ENCODE measurements around the gene OLFML1. TPM values are rescaled to one million over a fixed set of nuclear protein-coding genes. Genes with fewer than 3 reads are reported as not detected.
A peak's percentile ranks its signal among the peaks of the same experiment; 100 is the strongest.

Gene OLFML1
- total and polyA plus RNA-seq, 2 of the 13 experiments (the other 11 are each of a cell fraction or from before 2014, with no cell fraction given): 0.89 to 0.90 TPM

- BruUV-seq (replicated peaks): no TSS peak
- peaks cover 46% of the 10 kb centered on the region for H3K4me1 ChIP-seq (ENCODE audit: insufficient read depth, low read length)
- 10% methylated on average over 2 of the region's 5 CpGs for WGBS (ENCODE audit: low lambda C conversion rate)
- no peaks in the 10 kb centered on the region; a peak in 2 of 5 replicates for H3K27me3 ChIP-seq (ENCODE audit: control insufficient read depth in 1 of 2, insufficient read depth in 2 of 2, low read length in 2 of 2)
- ChIA-PET CTCF (ENCODE audit: low intra/inter-chr PET ratio, low total read pairs) (no interaction called here), POLR2A (no interaction called here)
- FAIRE-seq (no peak), DNase-seq (ENCODE audit: low spot score) (peak; percentile 15), ATAC-seq (no peak)
- H4K20me1 ChIP-seq (ENCODE audit: insufficient read depth, low read length): no peaks in the 10 kb centered on the region
- intact Hi-C loops (cut with micrococcal nuclease; ENCODE audit: unreplicated experiment) (no loop called here), in situ Hi-C loops (cut with HindIII; ENCODE audit: extremely low pct_ligation_motif_present, low pct_unique_long_range_greater_than_20kb) (no loop called here)
- H3K4me2 ChIP-seq (ENCODE audit: low read depth, low read length): peak overlapping the region; percentile 18; the same call in 1 of the 2 replicates
- no peak overlapping the region for H3K9ac ChIP-seq (ENCODE audit: insufficient read depth, low read depth, low read length)
- no peaks in the 10 kb centered on the region for H3K9me3 ChIP-seq (ENCODE audit: low read length)
- H2AFZ ChIP-seq (ENCODE audit: low read length): no peak overlapping the region
- no peaks in the 10 kb centered on the region for H3K36me3 ChIP-seq (replicated peaks in 1 of 2; ENCODE audit: control insufficient read depth in 1 of 2, insufficient read depth in 2 of 2, low read length in 2 of 2)
- H3K4me3 ChIP-seq (replicated peaks in 1 of 3; ENCODE audit: insufficient read depth in 1 of 3, low read depth in 2 of 3, low read length in 3 of 3): no peak overlapping the region
- H3K27ac ChIP-seq (ENCODE audit: extremely low read length, insufficient read depth, low read length): no peak overlapping the region
- peaks cover 2% of the 10 kb centered on the region for H3K79me2 ChIP-seq (ENCODE audit: insufficient read depth, low read length)
- TF ChIP-seq ZNF710 (CRISPR knock-in tag; IDR thresholded peaks at IDR 0.05; ENCODE audit: borderline replicate concordance) (no peak), RBM39 (IDR thresholded peaks at IDR 0.05; ENCODE audit: low read depth, low read length, poor library complexity, severe bottlenecking) (no peak), ZNF589 (CRISPR knock-in tag; conservative IDR thresholded peaks at IDR 0.05) (no peak), HOXA5 (CRISPR knock-in tag; IDR thresholded peaks at IDR 0.05) (no peak), ZNF552 (CRISPR knock-in tag; IDR thresholded peaks at IDR 0.05; ENCODE audit: borderline replicate concordance) (no peak), ATM (IDR thresholded peaks at IDR 0.05; ENCODE audit: borderline replicate concordance) (no peak), MEIS1 (CRISPR knock-in tag; IDR thresholded peaks at IDR 0.05; ENCODE audit: borderline replicate concordance) (no peak), RERE (CRISPR knock-in tag; IDR thresholded peaks at IDR 0.05; ENCODE audit: low read depth) (no peak), BHLHE40 (IDR thresholded peaks at IDR 0.05; ENCODE audit: low read length) (peak; percentile 72), ONECUT2 (CRISPR knock-in tag; IDR thresholded peaks at IDR 0.05) (no peak), ZSCAN25 (CRISPR knock-in tag; IDR thresholded peaks at IDR 0.05) (no peak)
- TF ChIP-seq, protein P1, sequence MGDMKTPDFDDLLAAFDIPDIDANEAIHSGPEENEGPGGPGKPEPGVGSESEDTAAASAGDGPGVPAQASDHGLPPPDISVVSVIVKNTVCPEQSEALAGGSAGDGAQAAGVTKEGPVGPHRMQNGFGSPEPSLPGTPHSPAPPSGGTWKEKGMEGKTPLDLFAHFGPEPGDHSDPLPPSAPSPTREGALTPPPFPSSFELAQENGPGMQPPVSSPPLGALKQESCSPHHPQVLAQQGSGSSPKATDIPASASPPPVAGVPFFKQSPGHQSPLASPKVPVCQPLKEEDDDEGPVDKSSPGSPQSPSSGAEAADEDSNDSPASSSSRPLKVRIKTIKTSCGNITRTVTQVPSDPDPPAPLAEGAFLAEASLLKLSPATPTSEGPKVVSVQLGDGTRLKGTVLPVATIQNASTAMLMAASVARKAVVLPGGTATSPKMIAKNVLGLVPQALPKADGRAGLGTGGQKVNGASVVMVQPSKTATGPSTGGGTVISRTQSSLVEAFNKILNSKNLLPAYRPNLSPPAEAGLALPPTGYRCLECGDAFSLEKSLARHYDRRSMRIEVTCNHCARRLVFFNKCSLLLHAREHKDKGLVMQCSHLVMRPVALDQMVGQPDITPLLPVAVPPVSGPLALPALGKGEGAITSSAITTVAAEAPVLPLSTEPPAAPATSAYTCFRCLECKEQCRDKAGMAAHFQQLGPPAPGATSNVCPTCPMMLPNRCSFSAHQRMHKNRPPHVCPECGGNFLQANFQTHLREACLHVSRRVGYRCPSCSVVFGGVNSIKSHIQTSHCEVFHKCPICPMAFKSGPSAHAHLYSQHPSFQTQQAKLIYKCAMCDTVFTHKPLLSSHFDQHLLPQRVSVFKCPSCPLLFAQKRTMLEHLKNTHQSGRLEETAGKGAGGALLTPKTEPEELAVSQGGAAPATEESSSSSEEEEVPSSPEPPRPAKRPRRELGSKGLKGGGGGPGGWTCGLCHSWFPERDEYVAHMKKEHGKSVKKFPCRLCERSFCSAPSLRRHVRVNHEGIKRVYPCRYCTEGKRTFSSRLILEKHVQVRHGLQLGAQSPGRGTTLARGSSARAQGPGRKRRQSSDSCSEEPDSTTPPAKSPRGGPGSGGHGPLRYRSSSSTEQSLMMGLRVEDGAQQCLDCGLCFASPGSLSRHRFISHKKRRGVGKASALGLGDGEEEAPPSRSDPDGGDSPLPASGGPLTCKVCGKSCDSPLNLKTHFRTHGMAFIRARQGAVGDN (CRISPR knock-in tag; IDR thresholded peaks at IDR 0.05): peak; percentile 44; the same call in 1 of the 2 replicates
These were observed 26.1 kb downstream of the OLFML1 start for GRCh38 chr11:7511401-7511800.

Data from HepG2 (cell line).